GM23338 (cell line): Measurements from ENCODE around the gene CBARP. TPM values are rescaled to one million over a fixed set of nuclear protein-coding genes. Genes with fewer than 3 reads are reported as not detected.

Experiments
- ATAC-seq: fragments of 200-7000 bp; cut with Tn5 transposase; 3 replicates; pipeline ENCODE4 v1.9.1; 2020
- DNase-seq: peaks from one replicate; pipeline ENCODE4 v3.0.0-alpha.2; 2015; ENCODE audit warnings: low spot score
- H2AFZ ChIP-seq: fragments of 200-600 bp; sonication (generic); 2 replicates; pipeline ENCODE4 v1.8.0; 2016; ENCODE audit warnings: antibody characterized with exemption, mild to moderate bottlenecking, moderate library complexity
- H3F3A ChIP-seq: fragments of 200-600 bp; sonication (generic); replicated peaks from 2 replicates; pipeline ENCODE4 v1.8.0; 2017; ENCODE audit warnings: antibody characterized with exemption, mixed run types, low read depth
- H3K27ac ChIP-seq: fragments of 200-600 bp; sonication (generic); 2 replicates; pipeline ENCODE4 v1.6.1; 2016; ENCODE audit warnings: low read depth
- H3K27me3 ChIP-seq: fragments of 200-600 bp; sonication (generic); 2 replicates; pipeline ENCODE4 v1.8.0; 2016; ENCODE audit warnings: mild to moderate bottlenecking, mixed run types, moderate library complexity; ENCODE audit not compliant: insufficient read depth
- H3K36me3 ChIP-seq: fragments of 200-600 bp; sonication (generic); 2 replicates; pipeline ENCODE4 v1.8.0; 2016; ENCODE audit warnings: mild to moderate bottlenecking; ENCODE audit not compliant: insufficient read depth
- H3K4me1 ChIP-seq: fragments of 200-600 bp; sonication (generic); 2 replicates; pipeline ENCODE4 v1.8.0; 2016; ENCODE audit warnings: mild to moderate bottlenecking, moderate library complexity; ENCODE audit not compliant: insufficient read depth
- H3K4me2 ChIP-seq: fragments of 200-600 bp; sonication (generic); 2 replicates; pipeline ENCODE4 v1.7.1; 2017; ENCODE audit warnings: mixed run types
- H3K4me3 ChIP-seq: fragments of 200-600 bp; sonication (generic); 2 replicates; pipeline ENCODE4 v1.6.1; 2016; ENCODE audit warnings: mixed run types
- H3K79me2 ChIP-seq: fragments of 200-600 bp; sonication (generic); replicated peaks from 2 replicates; pipeline ENCODE4 v1.8.0; 2017; ENCODE audit warnings: mild to moderate bottlenecking; ENCODE audit not compliant: insufficient read depth
- H3K9me2 ChIP-seq: fragments of 200-600 bp; sonication (generic); 2 replicates; pipeline ENCODE4 v1.8.0; 2017; ENCODE audit not compliant: insufficient read depth
- H4K20me1 ChIP-seq: fragments of 200-600 bp; sonication (generic); replicated peaks from 2 replicates; pipeline ENCODE4 v1.8.0; 2017; ENCODE audit warnings: mild to moderate bottlenecking; ENCODE audit not compliant: insufficient read depth
- H3K27ac Mint-ChIP-seq: 2 replicates; pipeline ENCODE4 v1.8.0; 2020; ENCODE audit warnings: inconsistent platforms, mild to moderate bottlenecking, moderate library complexity, mixed read lengths
- H3K27me3 Mint-ChIP-seq: 3 replicates; pipeline ENCODE4 v1.8.0; 2022; ENCODE audit warnings: low read depth, mild to moderate bottlenecking, moderate library complexity, mixed read lengths, inconsistent platforms; ENCODE audit not compliant: insufficient read depth, poor library complexity
- H3K36me3 Mint-ChIP-seq: 3 replicates; pipeline ENCODE4 v1.8.0; 2021; ENCODE audit warnings: low read depth, mild to moderate bottlenecking, inconsistent platforms, moderate library complexity, mixed read lengths
- H3K4me1 Mint-ChIP-seq: 3 replicates; pipeline ENCODE4 v1.8.0; 2020; ENCODE audit warnings: mild to moderate bottlenecking, inconsistent platforms, mixed read lengths
- H3K4me3 Mint-ChIP-seq: 3 replicates; pipeline ENCODE4 v1.8.0; 2021; ENCODE audit warnings: moderate library complexity, mild to moderate bottlenecking, inconsistent platforms, mixed read lengths
- H3K9me3 Mint-ChIP-seq: 3 replicates; pipeline ENCODE4 v1.8.0; 2020; ENCODE audit warnings: moderate library complexity, mild to moderate bottlenecking, inconsistent platforms, mixed read lengths
- CREB1 ChIP-seq: fragments of 250-450 bp; sonication (Bioruptor Pico); IDR thresholded peaks from 2 replicates; pipeline ENCODE4 v1.5.0; 2020; ENCODE audit warnings: low read depth, mild to moderate bottlenecking, moderate library complexity
- CTCF ChIP-seq, 2 experiments: fragments of 200-600 bp in 1 of 2; sonication (generic) in 1 of 2; conservative IDR thresholded peaks; 2 replicates each; pipeline versions ENCODE4 v1.5.1 to v1.6.1; 2016 to 2017; ENCODE audit warnings: antibody characterized with exemption in 2 of 2, low read depth in 2 of 2, mild to moderate bottlenecking in 2 of 2, moderate library complexity in 1 of 2
- EZH2 ChIP-seq: fragments of 200-600 bp; sonication (generic); IDR thresholded peaks from one replicate; pipeline ENCODE4 v1.8.0; 2017; ENCODE audit warnings: antibody characterized with exemption, mild to moderate bottlenecking, low read depth; ENCODE audit not compliant: unreplicated experiment
- EZH2phosphoT487 ChIP-seq: fragments of 200-600 bp; sonication (generic); IDR thresholded peaks from one replicate; pipeline ENCODE4 v1.8.1; 2018; ENCODE audit warnings: antibody characterized with exemption; ENCODE audit not compliant: unreplicated experiment
- JUNB ChIP-seq: IDR thresholded peaks from one replicate; pipeline ENCODE4 v1.6.1; 2016; ENCODE audit warnings: antibody characterized with exemption; ENCODE audit not compliant: unreplicated experiment
- NANOG ChIP-seq: IDR thresholded peaks from 2 replicates; pipeline ENCODE4 v1.6.1; 2016; ENCODE audit warnings: antibody characterized with exemption, borderline replicate concordance
- POLR2AphosphoS5 ChIP-seq: IDR thresholded peaks from 2 replicates; pipeline ENCODE4 v1.6.1; 2016; ENCODE audit warnings: antibody characterized with exemption, low read depth
- REST ChIP-seq: IDR thresholded peaks from one replicate; pipeline ENCODE4 v1.6.1; 2018; ENCODE audit warnings: antibody characterized with exemption; ENCODE audit not compliant: unreplicated experiment
- STAT1 ChIP-seq: IDR thresholded peaks from one replicate; pipeline ENCODE4 v1.6.1; 2016; ENCODE audit warnings: antibody characterized with exemption; ENCODE audit not compliant: unreplicated experiment
- ZNF114 ChIP-seq: fragments of 250-450 bp; sonication (Bioruptor Pico); IDR thresholded peaks from 2 replicates; pipeline ENCODE4 v1.5.0; 2020; ENCODE audit warnings: mild to moderate bottlenecking, moderate library complexity
- ZNF331 ChIP-seq: fragments of 250-450 bp; sonication (Bioruptor Pico); IDR thresholded peaks from 2 replicates; pipeline ENCODE4 v1.5.0; 2020; ENCODE audit warnings: low read depth, mild to moderate bottlenecking, moderate library complexity
- ZNF462 ChIP-seq: fragments of 250-450 bp; sonication (Bioruptor Pico); IDR thresholded peaks from 2 replicates; pipeline ENCODE4 v1.5.0; 2020; ENCODE audit warnings: mild to moderate bottlenecking, moderate library complexity
- polyA plus RNA-seq: library from polyadenylated mRNA; unstranded; fragments of >200 nt; fragmentation: Nextera tagmentation; extraction: Ambion mirVana; gene quantifications from 2 replicates; pipeline ENCODE4 v1.2.1, GENCODE V29; 2016
- total RNA-seq: library from RNA; depleted of rRNA; stranded (reverse); fragments of >200 nt; shearing (Covaris generic); gene quantifications from 2 replicates; pipeline ENCODE4 v1.2.3, GENCODE V29; 2014
- TF ChIP-seq, protein P1 (sequence below): IDR thresholded peaks from 2 replicates; pipeline ENCODE4 v1.6.1; 2016; ENCODE audit warnings: antibody characterized with exemption

The CBARP gene
- total and polyA plus RNA-seq, 2 experiments from 2014 or later = 2.0 to 14.1 TPM

- no peaks in the 10 kb centered on the region for H3K36me3 ChIP-seq
- peaks cover 26% of the 10 kb centered on the region for H3K27me3 ChIP-seq
- Mint-ChIP-seq H3K4me3 (no peak overlapping the region), H3K27me3 (peaks cover 24% of the 10 kb centered on the region), H3K9me3 (no peaks in the 10 kb centered on the region; the same call in 2 of the 3 replicates), H3K27ac (no peak overlapping the region), H3K4me1 (peaks cover 18% of the 10 kb centered on the region), H3K36me3 (peaks cover 7% of the 10 kb centered on the region; the same call in 2 of the 3 replicates)
- ATAC-seq = no peak
- H3K79me2 ChIP-seq = no peaks in the 10 kb centered on the region
- no peak overlapping the region for H3K4me3 ChIP-seq
- DNase-seq = no peak
- H3K4me1 ChIP-seq = no peaks in the 10 kb centered on the region
- TF ChIP-seq STAT1 = no peak
- no peak for TF ChIP-seq POLR2AphosphoS5
- TF ChIP-seq JUNB = no peak
- no peak for TF ChIP-seq ZNF114 (CRISPR knock-in tag)
- no peak for TF ChIP-seq ZNF331 (CRISPR knock-in tag)
- no peak for TF ChIP-seq REST
- TF ChIP-seq EZH2phosphoT487 = no peak
- TF ChIP-seq, protein P1, sequence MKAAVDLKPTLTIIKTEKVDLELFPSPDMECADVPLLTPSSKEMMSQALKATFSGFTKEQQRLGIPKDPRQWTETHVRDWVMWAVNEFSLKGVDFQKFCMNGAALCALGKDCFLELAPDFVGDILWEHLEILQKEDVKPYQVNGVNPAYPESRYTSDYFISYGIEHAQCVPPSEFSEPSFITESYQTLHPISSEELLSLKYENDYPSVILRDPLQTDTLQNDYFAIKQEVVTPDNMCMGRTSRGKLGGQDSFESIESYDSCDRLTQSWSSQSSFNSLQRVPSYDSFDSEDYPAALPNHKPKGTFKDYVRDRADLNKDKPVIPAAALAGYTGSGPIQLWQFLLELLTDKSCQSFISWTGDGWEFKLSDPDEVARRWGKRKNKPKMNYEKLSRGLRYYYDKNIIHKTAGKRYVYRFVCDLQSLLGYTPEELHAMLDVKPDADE = no peak
- no peak for TF ChIP-seq NANOG
- TF ChIP-seq CTCF (conservative IDR thresholded peaks at IDR 0.05; ENCODE audit: low read depth in 2 of 2) = no peak
- no peak for TF ChIP-seq ZNF462
- TF ChIP-seq CREB1 (CRISPR knock-in tag) = no peak
- no peak for TF ChIP-seq EZH2
- no peaks in the 10 kb centered on the region for H4K20me1 ChIP-seq
- H3K4me2 ChIP-seq = no peak overlapping the region
- H3F3A ChIP-seq = peaks cover 27% of the 10 kb centered on the region
- no peak overlapping the region for H2AFZ ChIP-seq
- H3K9me2 ChIP-seq = no peaks in the 10 kb centered on the region
- no peak overlapping the region for H3K27ac ChIP-seq
Measured at GRCh38 chr19:1282588-1283206, 44.9 kb upstream of the CBARP start.
